GM21381 (cell line): ENCODE results near the gene STXBP1.

Experiments
- ATAC-seq: cut with Tn5 transposase; IDR thresholded peaks from one replicate; pipeline ENCODE4 v1.9.1; 2021; ENCODE audit warnings: mild to moderate bottlenecking, moderate library complexity; ENCODE audit not compliant: unreplicated experiment

The STXBP1 gene

GRCh38 chr9:127730262-127730661 lies 118.2 kb downstream of the STXBP1 start:
- no peak for ATAC-seq

DNA sequence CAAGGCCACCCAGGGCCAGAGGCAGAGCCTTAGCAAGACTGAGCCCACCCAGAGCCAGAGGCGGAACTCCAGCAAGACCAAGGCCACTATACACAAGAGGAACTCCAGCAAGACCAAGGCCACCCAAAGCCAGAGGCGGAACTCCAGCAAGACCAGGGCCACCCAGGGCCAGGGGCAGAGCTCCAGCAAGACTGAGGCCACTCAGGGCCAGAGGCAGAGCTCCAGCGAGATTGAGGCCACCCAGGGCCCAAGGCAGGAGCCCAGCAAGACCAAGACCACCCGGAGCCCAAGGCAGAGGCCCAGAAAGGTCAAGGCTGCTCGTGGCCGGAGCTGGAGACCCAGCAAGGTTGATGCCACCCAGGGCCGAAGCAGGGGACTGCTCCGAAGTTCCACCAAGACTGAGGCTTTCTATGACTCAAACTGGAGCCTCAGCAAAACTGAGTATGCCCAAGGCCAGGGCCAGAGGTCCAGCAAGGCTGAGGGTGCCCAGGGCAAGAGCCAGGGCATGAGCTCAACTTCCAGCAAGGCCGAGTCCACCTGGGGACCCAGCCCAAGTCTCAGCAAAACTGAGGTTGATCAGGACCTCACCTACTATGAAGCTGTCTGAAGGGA lies 118.8 kb downstream of the STXBP1 start:
- ATAC-seq, result no peak

DNA sequence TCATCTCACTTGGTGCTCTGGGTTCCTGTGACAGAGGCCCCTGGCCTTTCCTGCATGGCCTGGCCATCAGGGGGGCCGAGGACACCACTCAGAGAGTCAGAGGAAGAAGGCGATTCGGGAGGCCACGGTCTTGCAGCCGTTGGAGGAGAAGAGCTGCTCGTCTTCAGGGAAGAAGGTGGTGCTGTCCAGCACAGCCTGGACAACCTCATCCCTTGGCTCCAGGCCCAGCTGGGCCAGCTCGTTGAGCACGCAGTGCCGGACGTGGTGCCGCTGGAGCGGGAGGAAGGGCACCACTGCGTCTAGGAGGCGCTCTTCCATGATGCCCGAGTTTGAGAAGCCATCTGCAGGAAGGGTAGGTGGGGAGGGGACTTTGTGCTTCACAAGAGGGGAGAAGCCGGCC lies 119.9 kb downstream of the STXBP1 start:
- ATAC-seq, result no peak

- ATAC-seq, result no peak
Observed at GRCh38 chr9:127732444-127732843, 120.4 kb downstream of the STXBP1 start.

DNA sequence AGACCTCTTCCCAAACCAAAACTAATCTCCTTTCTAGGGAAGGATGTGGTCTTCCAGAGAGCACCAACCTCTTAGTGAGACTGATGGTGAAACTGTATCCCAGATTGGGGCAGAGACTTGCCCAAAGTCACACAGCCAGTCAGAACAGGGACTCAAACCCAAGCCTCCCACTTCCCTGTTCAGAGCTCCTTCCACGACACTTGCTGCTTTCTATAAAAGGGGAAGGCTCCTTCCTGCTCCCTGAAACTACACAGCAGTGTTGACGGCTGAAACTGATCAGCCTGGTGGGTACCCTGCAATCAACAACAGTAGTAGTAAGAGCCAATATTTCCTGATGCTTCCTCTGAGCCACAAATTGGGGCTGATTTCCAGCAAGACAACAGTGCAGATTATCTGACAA lies 121.5 kb downstream of the STXBP1 start:
- ATAC-seq, result no peak

GRCh38 chr9:127734247-127734746 lies 122.2 kb downstream of the STXBP1 start:
- ATAC-seq, result peak; percentile 3

- ATAC-seq, result peak; percentile 80
Observed at GRCh38 chr9:127734747-127735529, 122.9 kb downstream of the STXBP1 start, which contains the start of gene TOR2A. TOR2A (minus strand) TSS chr9:127735294; CDS start chr9:127735270, 24 bp downstream.

- no peak for ATAC-seq
Observed at GRCh38 chr9:127735530-127736185, 123.6 kb downstream of the STXBP1 start.

- no peak for ATAC-seq
Observed at GRCh38 chr9:127738666-127739065, 126.6 kb downstream of the STXBP1 start.

DNA sequence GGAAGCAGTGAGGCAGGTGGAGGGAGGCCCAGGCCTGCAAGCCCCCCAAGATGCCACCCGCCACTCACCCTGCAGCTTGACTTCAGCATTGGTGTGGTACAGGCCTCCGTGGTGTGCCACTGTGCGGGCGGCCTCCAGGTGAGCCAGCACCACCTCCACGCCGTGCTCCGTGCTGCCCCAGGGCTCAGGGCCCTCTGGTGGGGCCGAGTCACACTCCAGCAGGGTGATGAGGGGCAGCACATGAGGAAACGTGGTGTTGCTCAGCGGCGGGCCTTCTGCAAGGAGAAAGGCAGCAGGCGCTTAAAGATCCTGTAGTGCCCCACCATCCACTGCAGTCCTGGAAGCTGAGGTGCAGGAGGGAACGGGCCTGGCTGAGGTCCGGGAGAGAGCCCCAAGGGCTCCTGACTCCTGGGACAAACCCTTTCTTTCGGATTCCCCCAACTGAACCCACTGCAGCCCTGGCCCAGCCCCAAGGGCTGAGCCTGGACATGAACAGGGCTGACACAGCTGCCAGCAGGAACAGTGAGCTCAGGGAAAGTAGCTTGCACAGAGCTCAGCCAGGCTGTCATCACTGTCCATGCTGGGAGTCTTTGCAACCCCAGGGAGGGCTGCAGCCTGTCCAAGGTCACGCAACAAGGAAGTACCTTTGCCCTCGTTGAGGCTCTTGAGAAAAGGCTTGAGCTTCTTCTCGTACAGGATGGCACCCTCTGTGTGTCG lies 127.7 kb downstream of the STXBP1 start:
- no peak for ATAC-seq

- ATAC-seq, result no peak
Observed at GRCh38 chr9:127741831-127742434, 129.9 kb downstream of the STXBP1 start.
